B cell (primary cell): ENCODE results near the gene SLC24A3. TPM values are rescaled to one million over a fixed set of nuclear protein-coding genes. Genes with fewer than 3 reads are reported as not detected.

Experiments
- ATAC-seq: fragments of 200-7000 bp; cut with Tn5 transposase; one replicate; pipeline ENCODE4 v1.10.0; 2021; ENCODE audit warnings: low read depth, mild to moderate bottlenecking, moderate number of reproducible peaks, moderate library complexity
- CTCF ChIA-PET: fragments of 350-600 bp; sonication (Branson Sonifier 250); formaldehyde crosslinking; loops from one replicate; lab custom pipeline; 2021; ENCODE audit warnings: antibody characterized with exemption, inconsistent platforms; lab: Charles Lee
- POLR2A ChIA-PET: fragments of 350-600 bp; sonication (Branson Sonifier 250); formaldehyde crosslinking; loops from one replicate; lab custom pipeline; 2021; ENCODE audit warnings: antibody characterized with exemption; lab: Charles Lee
- DNase-seq: peaks from one replicate; pipeline ENCODE4 v3.0.0; 2013
- H2AFZ ChIP-seq: 2 replicates; pipeline ENCODE4 v1.6.1; 2012; ENCODE audit warnings: mild to moderate bottlenecking, low read depth, low read length; ENCODE audit not compliant: insufficient read depth, poor library complexity, severe bottlenecking
- H3K27ac ChIP-seq, 2 donors: 1 replicate in 1 of 2; 2 replicates in 1 of 2; pipeline ENCODE4 v1.5.1; 2012 to 2013; ENCODE audit warnings: low read length in 2 of 2, mild to moderate bottlenecking in 2 of 2, moderate library complexity in 1 of 2
- H3K27me3 ChIP-seq, 4 experiments: fragments of 200-600 bp in 1 of 4; sonication (generic) in 1 of 4; replicated peaks in 1 of 4; 1 replicate in 2 of 4; 2 replicates in 2 of 4; pipeline versions ENCODE4 v1.6.1 to v1.7.0; 2013 to 2016; ENCODE audit warnings: low read length in 3 of 4, mild to moderate bottlenecking in 2 of 4, mixed read lengths in 1 of 4, moderate library complexity in 1 of 4; ENCODE audit not compliant: insufficient read depth in 4 of 4, control insufficient read depth in 3 of 4; ENCODE audit errors: control extremely low read depth in 1 of 4
- H3K36me3 ChIP-seq, 2 experiments: replicated peaks in 1 of 2; 1 replicate in 1 of 2; 2 replicates in 1 of 2; pipeline versions ENCODE4 v1.6.1 to v1.7.1; 2013; ENCODE audit warnings: low read length in 1 of 2; ENCODE audit not compliant: insufficient read depth in 2 of 2, control insufficient read depth in 1 of 2; ENCODE audit errors: control extremely low read depth in 1 of 2, extremely low read depth in 1 of 2
- H3K4me1 ChIP-seq, 2 donors: fragments of 200-600 bp in 1 of 2; sonication (generic) in 1 of 2; 1 replicate in 1 of 2; 2 replicates in 1 of 2; pipeline versions ENCODE4 v1.5.1 to v1.6.1; 2013 to 2017; ENCODE audit warnings: low read length in 2 of 2; ENCODE audit not compliant: control insufficient read depth in 2 of 2, insufficient read depth in 2 of 2
- H3K4me2 ChIP-seq: replicated peaks from 2 replicates; pipeline ENCODE3; 2012; ENCODE audit warnings: mild to moderate bottlenecking, low read depth, low read length; ENCODE audit not compliant: poor library complexity, severe bottlenecking
- H3K4me3 ChIP-seq, 5 experiments: fragments of 200-600 bp in 1 of 5; sonication (generic) in 1 of 5; 1 replicate in 3 of 5; 2 replicates in 2 of 5; pipeline versions ENCODE4 v1.5.1 to v1.7.0; 2011 to 2016; ENCODE audit warnings: low read length in 4 of 5, mild to moderate bottlenecking in 4 of 5, low read depth in 2 of 5, control low read depth in 1 of 5, moderate library complexity in 1 of 5; ENCODE audit not compliant: insufficient read depth in 1 of 5; ENCODE audit errors: control extremely low read depth in 1 of 5, extremely low read depth in 1 of 5
- H3K79me2 ChIP-seq: fragments of 200-600 bp; sonication (generic); one replicate; pipeline ENCODE4 v1.6.0; 2016; ENCODE audit warnings: low read length; ENCODE audit not compliant: control insufficient read depth, insufficient read depth
- H3K9ac ChIP-seq: fragments of 200-600 bp; sonication (generic); 2 replicates; pipeline ENCODE4 v1.6.1; 2017; ENCODE audit warnings: mild to moderate bottlenecking, low read length, moderate library complexity
- H3K9me3 ChIP-seq, 3 donors: one replicate each; pipeline versions ENCODE4 v1.6.1 to v1.7.1; 2013; ENCODE audit warnings: low read length in 2 of 3; ENCODE audit not compliant: control insufficient read depth in 2 of 3, insufficient read depth in 1 of 3; ENCODE audit errors: control extremely low read depth in 1 of 3
- H4K20me1 ChIP-seq: 2 replicates; pipeline ENCODE4 v1.6.0; 2012; ENCODE audit warnings: mild to moderate bottlenecking, low read length; ENCODE audit not compliant: insufficient read depth, control insufficient read depth, poor library complexity, severe bottlenecking
- H3K27ac Mint-ChIP-seq: one replicate; pipeline ENCODE4 v1.8.0; 2021; ENCODE audit warnings: mixed read lengths
- H3K27me3 Mint-ChIP-seq: one replicate; pipeline ENCODE4 v1.8.0; 2021; ENCODE audit warnings: mixed read lengths
- H3K4me1 Mint-ChIP-seq: one replicate; pipeline ENCODE4 v1.8.0; 2021; ENCODE audit warnings: mixed read lengths
- H3K4me3 Mint-ChIP-seq: one replicate; pipeline ENCODE4 v1.8.0; 2021; ENCODE audit warnings: mixed read lengths
- H3K9me3 Mint-ChIP-seq: one replicate; pipeline ENCODE4 v1.8.0; 2022; ENCODE audit warnings: mixed read lengths; ENCODE audit not compliant: insufficient read depth
- EZH2 ChIP-seq: IDR thresholded peaks from 2 replicates; pipeline ENCODE4 v1.6.1; 2012; ENCODE audit warnings: borderline replicate concordance, low read depth, mild to moderate bottlenecking, moderate library complexity, low read length; ENCODE audit not compliant: insufficient read depth, poor library complexity, severe bottlenecking
- WGBS: methylation state at CpG from one replicate; pipeline ENCODE4 v1.1.5; 2013; ENCODE audit warnings: missing lambda C conversion rate; ENCODE audit not compliant: insufficient coverage; 5-methylcytosine and 5-hydroxymethylcytosine counted together
- intact Hi-C: fragments of 100-400 bp; cut with micrococcal nuclease; formaldehyde crosslinking; loops from one replicate; pipeline ENCODE4 v1.10.0; 2022
- polyA plus RNA-seq: library from polyadenylated mRNA; depleted of rRNA; stranded (reverse); fragments of >200 nt; gene quantifications from 2 replicates; pipeline ENCODE4 v1.2.3, GENCODE V29; 2012
- total RNA-seq, 2 donors: library from RNA; stranded (reverse); fragments of 120-200 nt in 1 of 2; gene quantifications; 1 replicate in 1 of 2; 2 replicates in 1 of 2; pipeline versions ENCODE4 v1.2.3 to v1.2.4, GENCODE V29; 2013 to 2022
- TF ChIP-seq, protein P1 (sequence below): fragments of 200-600 bp; IDR thresholded peaks from one replicate; pipeline ENCODE4 v1.8.0; 2022; ENCODE audit warnings: antibody characterized with exemption, mild to moderate bottlenecking

SLC24A3 gene
- total and polyA plus RNA-seq, 2 donors (not counting 1 experiment from before 2014, with no cell fraction given): not detected

GRCh38 chr20:19603376-19603750 lies 390.9 kb downstream of the SLC24A3 start:
- Mint-ChIP-seq H3K4me1 (no peaks in the 10 kb centered on the region), H3K27ac (no peak overlapping the region), H3K4me3 (no peak overlapping the region), H3K9me3 (no peaks in the 10 kb centered on the region), H3K27me3 (peaks cover 18% of the 10 kb centered on the region)
- H3K4me3 ChIP-seq: no peak overlapping the region
- no peak overlapping the region for H2AFZ ChIP-seq
- TF ChIP-seq EZH2: no peak
- TF ChIP-seq, protein P1, sequence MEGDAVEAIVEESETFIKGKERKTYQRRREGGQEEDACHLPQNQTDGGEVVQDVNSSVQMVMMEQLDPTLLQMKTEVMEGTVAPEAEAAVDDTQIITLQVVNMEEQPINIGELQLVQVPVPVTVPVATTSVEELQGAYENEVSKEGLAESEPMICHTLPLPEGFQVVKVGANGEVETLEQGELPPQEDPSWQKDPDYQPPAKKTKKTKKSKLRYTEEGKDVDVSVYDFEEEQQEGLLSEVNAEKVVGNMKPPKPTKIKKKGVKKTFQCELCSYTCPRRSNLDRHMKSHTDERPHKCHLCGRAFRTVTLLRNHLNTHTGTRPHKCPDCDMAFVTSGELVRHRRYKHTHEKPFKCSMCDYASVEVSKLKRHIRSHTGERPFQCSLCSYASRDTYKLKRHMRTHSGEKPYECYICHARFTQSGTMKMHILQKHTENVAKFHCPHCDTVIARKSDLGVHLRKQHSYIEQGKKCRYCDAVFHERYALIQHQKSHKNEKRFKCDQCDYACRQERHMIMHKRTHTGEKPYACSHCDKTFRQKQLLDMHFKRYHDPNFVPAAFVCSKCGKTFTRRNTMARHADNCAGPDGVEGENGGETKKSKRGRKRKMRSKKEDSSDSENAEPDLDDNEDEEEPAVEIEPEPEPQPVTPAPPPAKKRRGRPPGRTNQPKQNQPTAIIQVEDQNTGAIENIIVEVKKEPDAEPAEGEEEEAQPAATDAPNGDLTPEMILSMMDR: no peak
- H3K79me2 ChIP-seq: no peaks in the 10 kb centered on the region
- DNase-seq (no peak), ATAC-seq (no peak)
- no peaks in the 10 kb centered on the region for H3K36me3 ChIP-seq
- intact Hi-C loops: no loop called here
- H3K27ac ChIP-seq: no peak overlapping the region
- no peak overlapping the region for H3K4me2 ChIP-seq
- no peak overlapping the region for H3K9ac ChIP-seq
- no peaks in the 10 kb centered on the region for H3K9me3 ChIP-seq
- POLR2A ChIA-PET: no interaction called here
- H4K20me1 ChIP-seq: no peaks in the 10 kb centered on the region
- H3K4me1 ChIP-seq: no peaks in the 10 kb centered on the region
- 53% methylated on average over 2 of the region's 6 CpGs for WGBS
- CTCF ChIA-PET: no interaction called here
- no peaks in the 10 kb centered on the region for H3K27me3 ChIP-seq

DNA sequence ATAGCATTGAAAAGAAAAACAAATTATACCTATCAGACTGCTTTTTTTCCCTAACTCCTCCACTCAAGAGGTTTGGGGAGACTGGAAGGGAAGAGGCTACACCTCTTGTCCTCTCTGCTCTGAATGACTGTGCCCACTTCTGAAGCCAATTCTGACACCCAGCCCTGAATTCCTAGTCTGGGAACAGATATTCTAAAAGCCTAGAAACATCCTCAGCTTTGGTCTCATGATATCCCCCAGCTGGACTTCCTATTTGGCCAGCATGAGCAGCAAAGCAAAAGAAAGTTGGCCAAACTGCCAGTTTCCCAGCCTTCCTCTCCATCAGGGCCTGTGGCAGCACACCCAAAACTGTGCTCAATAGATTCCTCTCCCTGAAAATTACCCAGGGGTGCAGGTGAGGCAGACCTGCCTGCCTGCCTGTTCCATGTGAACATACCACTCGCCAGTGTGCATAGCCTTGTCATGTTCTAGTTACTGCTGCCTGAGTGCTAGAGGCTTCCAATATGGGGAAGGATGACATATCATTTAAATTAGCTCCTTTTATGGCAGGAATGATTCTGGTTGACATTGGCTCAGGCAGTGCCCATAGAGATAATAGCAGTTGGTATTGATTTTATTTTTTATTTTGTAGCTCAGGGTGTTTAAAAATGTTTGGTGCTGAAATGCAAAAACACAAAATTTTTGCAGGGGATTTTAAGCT lies 393.5 kb downstream of the SLC24A3 start:
- Mint-ChIP-seq H3K4me1 (no peaks in the 10 kb centered on the region), H3K4me3 (no peak overlapping the region), H3K27ac (no peak overlapping the region), H3K27me3 (peaks cover 25% of the 10 kb centered on the region), H3K9me3 (no peaks in the 10 kb centered on the region)
- POLR2A ChIA-PET: no interaction called here
- Histone ChIP-seq H3K4me3 (no peak overlapping the region), H3K79me2 (no peaks in the 10 kb centered on the region), H3K4me1 (no peaks in the 10 kb centered on the region), H3K9me3 (no peaks in the 10 kb centered on the region), H4K20me1 (no peaks in the 10 kb centered on the region), H3K4me2 (no peak overlapping the region), H3K36me3 (no peaks in the 10 kb centered on the region), H3K27ac (no peak overlapping the region), H3K27me3 (peaks cover 0 to 4% (median under 1%) of the 10 kb centered on the region in 4 experiments), H2AFZ (no peak overlapping the region), H3K9ac (no peak overlapping the region)
- intact Hi-C loops: no loop called here
- no peak for ATAC-seq
- 83% methylated on average over 1 of the region's 1 CpG for WGBS
- TF ChIP-seq, protein P1: no peak
- no peak for TF ChIP-seq EZH2
- DNase-seq: no peak
- CTCF ChIA-PET: no interaction called here
